HL-60/S4 treated with phorbol 12-myristate 13-acetate at 8.2 ng/mL for 4 days and 3 days (cell line): ENCODE data around the gene RTP5.
"Not testable (repeated sequence)": the region's sequence is repeated elsewhere in the genome, so short reads cannot be mapped to it uniquely, and the experiment has no call there.

Source experiments
- in situ Hi-C: fragments of 300-500 bp; cut with MboI; formaldehyde crosslinking; loops from 2 replicates; pipeline ENCODE4 v1.15.0; 2022; ENCODE audit warnings: low sequenced_read_pairs

Gene RTP5

GRCh38 chr2:241870081-241870541, 582 bp downstream of the RTP5 start:
- in situ Hi-C loops, result no loop called here

GRCh38 chr2:241870611-241871537, 1.3 kb downstream of the RTP5 start:
- in situ Hi-C loops, result no loop called here

GRCh38 chr2:241871538-241872312, 2.2 kb downstream of the RTP5 start:
- in situ Hi-C loops, result no loop called here

GRCh38 chr2:241872313-241872642, 2.7 kb downstream of the RTP5 start:
- in situ Hi-C loops, result no loop called here

GRCh38 chr2:241873081-241873802, 3.7 kb downstream of the RTP5 start:
- in situ Hi-C loops, result no loop called here

- in situ Hi-C loops, result no loop called here
Measured at GRCh38 chr2:241873803-241874110, 4.2 kb downstream of the RTP5 start.

- in situ Hi-C loops, result no loop called here
Measured at GRCh38 chr2:241874277-241874925, 4.9 kb downstream of the RTP5 start.

- in situ Hi-C loops, result not testable (repeated sequence)
Measured at GRCh38 chr2:241875754-241876527, 6.4 kb downstream of the RTP5 start.

- in situ Hi-C loops, result no loop called here
Measured at GRCh38 chr2:241876528-241877196, 7.1 kb downstream of the RTP5 start.

- in situ Hi-C loops, result no loop called here
Measured at GRCh38 chr2:241877197-241877685, 7.7 kb downstream of the RTP5 start.

- in situ Hi-C loops, result no loop called here
Measured at GRCh38 chr2:241877989-241878970, 8.8 kb downstream of the RTP5 start.

- in situ Hi-C loops, result no loop called here
Measured at GRCh38 chr2:241879326-241879725, 9.8 kb downstream of the RTP5 start.

- in situ Hi-C loops, result no loop called here
Measured at GRCh38 chr2:241880311-241881073, 11.0 kb downstream of the RTP5 start.

GRCh38 chr2:241882091-241882625, 12.6 kb downstream of the RTP5 start:
- in situ Hi-C loops, result no loop called here

- in situ Hi-C loops, result no loop called here
Measured at GRCh38 chr2:241884951-241885290, 15.4 kb downstream of the RTP5 start.

- in situ Hi-C loops, result no loop called here
Measured at GRCh38 chr2:241885291-241885945, 15.9 kb downstream of the RTP5 start.
